ENCODE data around the gene STX12. TPM values are rescaled to one million over a fixed set of nuclear protein-coding genes. Genes with fewer than 3 reads are reported as not detected.
"Not testable (repeated sequence)": the region's sequence is repeated elsewhere in the genome, so short reads cannot be mapped to it uniquely, and the experiment has no call there.

STX12 gene
- total RNA-seq, 1 donor from 2014 or later = 78.2 TPM

DNA sequence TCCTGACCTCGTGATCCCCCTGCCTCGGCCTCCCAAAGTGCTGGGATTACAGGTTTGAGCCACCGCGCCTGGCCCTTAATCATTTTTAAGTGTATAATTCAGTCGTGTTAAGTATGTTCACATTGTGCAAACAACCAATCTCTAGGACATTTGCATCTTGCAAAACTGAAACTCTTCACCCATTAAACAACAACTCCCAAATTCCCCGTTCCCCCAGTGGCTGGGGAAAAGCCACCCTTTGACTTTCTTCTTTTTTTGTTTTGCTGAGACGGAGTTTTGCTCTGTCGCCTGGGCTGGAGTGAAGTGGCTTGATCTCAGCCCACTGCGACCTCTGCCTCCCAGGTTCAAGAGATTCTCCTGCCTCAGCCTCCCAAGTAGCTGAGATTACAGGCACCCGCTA lies 92.8 kb downstream of the STX12 start:
- DNase-seq (ENCODE audit: low read depth in 2 of 2) = no peak

- DNase-seq (ENCODE audit: low read depth in 2 of 2) = no peak
Observed at GRCh38 chr1:27868556-27868931, 95.5 kb downstream of the STX12 start.

GRCh38 chr1:27868932-27869718 lies 96.1 kb downstream of the STX12 start:
- peak in 1 of 2 donors; percentile 75 for DNase-seq (ENCODE audit: low read depth in 2 of 2)

GRCh38 chr1:27869719-27870085 lies 96.7 kb downstream of the STX12 start:
- DNase-seq (ENCODE audit: low read depth in 2 of 2) = no peak

DNA sequence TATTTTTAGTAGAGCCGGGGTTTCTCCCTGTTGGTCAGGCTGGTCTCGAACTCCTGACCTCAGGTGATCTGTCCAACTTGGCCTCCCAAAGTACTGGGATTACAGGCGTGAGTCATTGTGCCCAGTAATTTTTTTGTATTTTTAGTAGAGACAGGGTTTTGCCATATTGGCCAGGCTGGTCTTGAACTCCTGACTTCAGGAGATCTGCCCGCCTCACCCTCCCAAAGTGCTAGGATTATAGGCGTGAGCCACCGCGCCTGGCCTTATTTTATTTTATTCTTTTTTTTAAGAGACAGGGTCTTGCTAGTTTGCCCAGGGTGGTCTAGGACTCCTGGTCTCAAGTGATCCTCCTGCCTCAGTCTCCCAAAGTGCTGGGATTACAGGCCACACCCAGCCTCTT lies 98.1 kb downstream of the STX12 start:
- DNase-seq (ENCODE audit: low read depth in 2 of 2) = not testable (repeated sequence)

- peak; percentile 50 to 71 for DNase-seq (ENCODE audit: low read depth in 2 of 2)
Observed at GRCh38 chr1:27872059-27872801, 99.2 kb downstream of the STX12 start, which contains the start of gene THEMIS2. Gene THEMIS2 (plus strand): TSS chr1:27872544. CDS start chr1:27872572, 28 bp downstream.

DNA sequence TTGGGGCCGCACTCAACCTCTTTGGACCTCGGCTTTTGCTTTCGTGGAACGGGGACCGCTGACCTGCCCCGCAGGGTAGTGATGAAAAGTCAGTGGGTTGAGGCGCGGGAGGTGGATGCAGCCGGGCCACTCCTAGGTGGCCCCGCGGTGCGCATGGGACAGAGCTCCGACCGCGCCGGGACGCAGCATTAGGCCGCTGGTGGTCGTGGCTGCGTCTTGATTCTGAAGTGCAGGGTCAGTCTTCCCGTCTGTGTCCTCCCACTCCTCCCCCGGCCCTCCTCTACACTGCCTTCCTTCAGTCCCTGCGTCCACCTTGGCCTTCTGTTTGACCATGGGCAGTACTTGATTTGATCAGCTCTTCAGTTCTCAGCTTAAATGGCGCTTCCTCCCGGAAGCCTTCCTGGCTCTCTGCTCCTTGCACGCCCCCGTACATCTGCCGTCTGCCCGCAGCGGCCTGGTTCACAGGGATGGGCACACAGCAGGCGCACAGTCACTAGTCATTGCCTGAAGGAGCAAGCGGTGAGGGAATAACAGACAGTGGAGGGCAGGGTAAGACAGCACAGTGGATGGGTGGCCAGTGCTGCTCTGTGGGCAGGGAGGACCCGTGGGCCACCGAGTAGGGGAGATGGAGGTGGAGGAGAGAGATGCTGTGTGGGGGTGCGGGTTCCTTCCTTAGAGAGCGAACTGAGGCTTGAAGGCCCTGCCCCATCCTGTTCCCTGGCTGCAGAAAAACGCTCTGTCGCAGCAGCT lies 100.0 kb downstream of the STX12 start:
- peak; percentile 33 to 40 for DNase-seq (ENCODE audit: low read depth in 2 of 2)

GRCh38 chr1:27873671-27874384 lies 100.8 kb downstream of the STX12 start:
- DNase-seq (ENCODE audit: low read depth in 2 of 2) = peak; percentile 76 to 85

Other genes with a start within 250 kb of the STX12 start
- 5.0 and 6.7 TPM in 2 replicates for gene AHDC1, start 169.1 kb upstream of the STX12 start, total RNA-seq
- under 0.01 and 0.20 TPM in 2 replicates for gene FGR, start 138.0 kb upstream of the STX12 start, total RNA-seq
- 19.2 and 21.4 TPM in 2 replicates for gene IFI6, start 101.0 kb upstream of the STX12 start, total RNA-seq
- 5.4 and 9.1 TPM in 2 replicates for gene FAM76A, start 47.3 kb upstream of the STX12 start, total RNA-seq
- gene PPP1R8, start 57.6 kb downstream of the STX12 start, total RNA-seq = 47.7 and 56.5 TPM in 2 replicates
- 34.7 and 35.9 TPM in 2 replicates for gene THEMIS2, start 99.3 kb downstream of the STX12 start, total RNA-seq
- 41.1 and 47.5 TPM in 2 replicates for gene RPA2, start 141.4 kb downstream of the STX12 start, total RNA-seq
- 0.22 and 0.60 TPM in 2 replicates for gene SMPDL3B, start 161.8 kb downstream of the STX12 start, total RNA-seq
- gene XKR8, start 186.8 kb downstream of the STX12 start, total RNA-seq = 4.1 and 6.5 TPM in 2 replicates

All from lung microvascular endothelial cell (primary cell).